ENCODE data around the gene RPH3AL. TPM values are rescaled to one million over a fixed set of nuclear protein-coding genes. Genes with fewer than 3 reads are reported as not detected.
"Not testable (repeated sequence)": the region's sequence is repeated elsewhere in the genome, so short reads cannot be mapped to it uniquely, and the experiment has no call there.

The RPH3AL gene
- total RNA-seq, 1 experiment from 2014 or later = 3.0 TPM

DNA sequence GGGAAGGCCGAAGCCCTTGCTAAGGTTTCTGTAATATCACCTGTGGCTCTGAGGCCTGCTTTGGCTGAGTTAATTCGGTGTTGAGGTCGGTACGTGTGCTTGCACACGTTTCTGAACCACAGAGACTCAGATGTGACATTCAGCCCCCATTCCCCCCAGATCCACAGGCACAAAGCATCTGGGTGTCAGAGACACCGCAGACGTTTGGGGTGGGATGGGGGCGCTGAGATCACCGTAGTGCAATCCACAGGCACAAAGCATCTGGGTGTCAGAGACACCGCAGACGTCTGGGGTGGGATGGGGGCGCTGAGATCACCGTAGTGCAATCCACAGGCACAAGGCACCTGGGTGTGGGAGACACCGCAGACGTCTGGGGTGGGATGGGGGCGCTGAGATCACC, 151.3 kb downstream of the RPH3AL start:
- H3K36me3 Mint-ChIP-seq (ENCODE audit: insufficient read depth in 1 of 3, low read depth in 3 of 3); H3K18ac ChIP-seq (ENCODE audit: insufficient read length, low read depth, low read length); H3K23ac ChIP-seq (ENCODE audit: insufficient read length, low read depth, low read length); H3K56ac ChIP-seq (ENCODE audit: insufficient read length, low read depth, low read length); H3K9ac ChIP-seq (ENCODE audit: extremely low read depth, insufficient read length, low read length); H3K9me3 ChIP-seq (ENCODE audit: control insufficient read depth, low read depth, low read length); H3K4me1 ChIP-seq (ENCODE audit: insufficient read depth, low read length); DNase-seq; H2BK15ac ChIP-seq (ENCODE audit: low read depth, low read length); H4K8ac ChIP-seq (replicated peaks; ENCODE audit: insufficient read length, low read depth, low read length); H3K4me3 Mint-ChIP-seq; H2BK5ac ChIP-seq (ENCODE audit: insufficient read length, low read length); H3K4me2 ChIP-seq (ENCODE audit: insufficient read depth, insufficient read length, low read length); H3K4ac ChIP-seq (ENCODE audit: low read depth, low read length); H2BK20ac ChIP-seq (ENCODE audit: low read depth, low read length, poor library complexity, severe bottlenecking); H3K14ac ChIP-seq (ENCODE audit: insufficient read depth, low read length); H3K23me2 ChIP-seq (ENCODE audit: insufficient read length, low read depth, low read length, poor library complexity, severe bottlenecking); H4K5ac ChIP-seq (ENCODE audit: insufficient read length, low read depth, low read length); H2BK120ac ChIP-seq (ENCODE audit: low read depth, low read length, poor library complexity, severe bottlenecking); H3K27me3 ChIP-seq (ENCODE audit: insufficient read depth, low read length); H4K91ac ChIP-seq (ENCODE audit: insufficient read length, low read depth, low read length); H2AFZ ChIP-seq (ENCODE audit: low read length); H3K79me2 ChIP-seq (ENCODE audit: insufficient read depth, low read length); H4K20me1 ChIP-seq (ENCODE audit: control insufficient read depth, insufficient read depth, insufficient read length); H3K79me1 ChIP-seq (ENCODE audit: insufficient read depth, low read depth, low read length, poor library complexity, severe bottlenecking); H2BK12ac ChIP-seq (ENCODE audit: insufficient read length, low read depth, low read length); H3T11ph ChIP-seq (ENCODE audit: low read length); H2AK5ac ChIP-seq (ENCODE audit: insufficient read length, low read length); H3K27ac ChIP-seq (ENCODE audit: insufficient read length, low read depth, low read length): not testable (repeated sequence)
- Mint-ChIP-seq H3K9me3 (peaks cover 4 to 12% of the 10 kb centered on the region in 2 experiments; a peak in 3 of 5 replicates), H3K27me3 (ENCODE audit: low read depth) (peaks cover 15% of the 10 kb centered on the region), H3K4me1 (peaks cover 21 to 42% of the 10 kb centered on the region in 2 experiments), H3K27ac (0 out of 7 replicates have a peak overlapping the region, but pooled peaks of 1 of the 3 experiments have one; percentile 41)
- no CpG with 5 or more reads among the region's 16 CpGs for WGBS (ENCODE audit: extremely low coverage, insufficient read length, low lambda C conversion rate)

All from H9 (cell line).